Vagina (tissue), 2 donors: ENCODE data around the gene OR5K2.

Source experiments
- CTCF ChIP-seq, 3 experiments: fragments of 450-650 bp in 2 of 3; fragments of 200-600 bp in 1 of 3; sonication (generic) in 1 of 3; IDR thresholded peaks; one replicate each; pipeline ENCODE4 v1.5.1; 2017 to 2019; ENCODE audit warnings: antibody characterized with exemption in 3 of 3, mild to moderate bottlenecking in 2 of 3, moderate library complexity in 2 of 3
- POLR2A ChIP-seq, 2 donors: fragments of 450-650 bp; IDR thresholded peaks; one replicate each; pipeline ENCODE4 v1.6.1; 2017; ENCODE audit warnings: antibody characterized with exemption in 2 of 2, mild to moderate bottlenecking in 2 of 2, moderate library complexity in 2 of 2
- POLR2AphosphoS5 ChIP-seq, 2 donors: sonication (generic); formaldehyde crosslinking; IDR thresholded peaks; one replicate each; pipeline ENCODE4 v1.9.0; 2017; ENCODE audit warnings: antibody characterized with exemption in 2 of 2, mild to moderate bottlenecking in 2 of 2, low read depth in 1 of 2; ENCODE audit not compliant: insufficient read depth in 1 of 2

- TF ChIP-seq POLR2AphosphoS5 (IDR thresholded peaks at IDR 0.05; ENCODE audit: insufficient read depth in 1 of 2, low read depth in 1 of 2) = no peak
- TF ChIP-seq CTCF (IDR thresholded peaks at IDR 0.05) = no peak
- no peak for TF ChIP-seq POLR2A (IDR thresholded peaks at IDR 0.05)
These were observed 14.6 kb upstream of the OR5K2 start for GRCh38 chr3:98482717-98483482.
